DOHH2 (cell line): ENCODE data around the gene SDE2.

Experiments used
- CTCF ChIP-seq: fragments of 200-600 bp; sonication (generic); IDR thresholded peaks from one replicate; pipeline ENCODE4 v1.5.1; 2014; ENCODE audit warnings: antibody characterized with exemption, mild to moderate bottlenecking, low read depth, low read length; ENCODE audit not compliant: poor library complexity, severe bottlenecking
- EZH2phosphoT487 ChIP-seq: fragments of 200-600 bp; sonication (generic); IDR thresholded peaks from 2 replicates; pipeline ENCODE4 v1.6.1; 2017; ENCODE audit warnings: borderline replicate concordance, mild to moderate bottlenecking, antibody characterized with exemption, low read length, moderate library complexity, mixed read lengths

- TF ChIP-seq CTCF (peak; percentile 29), EZH2phosphoT487 (no peak)
Measured at GRCh38 chr1:225977937-225978748, 21.0 kb downstream of the SDE2 start.
